ENCODE measurements around the gene UBE2Z.

Gene UBE2Z

DNA sequence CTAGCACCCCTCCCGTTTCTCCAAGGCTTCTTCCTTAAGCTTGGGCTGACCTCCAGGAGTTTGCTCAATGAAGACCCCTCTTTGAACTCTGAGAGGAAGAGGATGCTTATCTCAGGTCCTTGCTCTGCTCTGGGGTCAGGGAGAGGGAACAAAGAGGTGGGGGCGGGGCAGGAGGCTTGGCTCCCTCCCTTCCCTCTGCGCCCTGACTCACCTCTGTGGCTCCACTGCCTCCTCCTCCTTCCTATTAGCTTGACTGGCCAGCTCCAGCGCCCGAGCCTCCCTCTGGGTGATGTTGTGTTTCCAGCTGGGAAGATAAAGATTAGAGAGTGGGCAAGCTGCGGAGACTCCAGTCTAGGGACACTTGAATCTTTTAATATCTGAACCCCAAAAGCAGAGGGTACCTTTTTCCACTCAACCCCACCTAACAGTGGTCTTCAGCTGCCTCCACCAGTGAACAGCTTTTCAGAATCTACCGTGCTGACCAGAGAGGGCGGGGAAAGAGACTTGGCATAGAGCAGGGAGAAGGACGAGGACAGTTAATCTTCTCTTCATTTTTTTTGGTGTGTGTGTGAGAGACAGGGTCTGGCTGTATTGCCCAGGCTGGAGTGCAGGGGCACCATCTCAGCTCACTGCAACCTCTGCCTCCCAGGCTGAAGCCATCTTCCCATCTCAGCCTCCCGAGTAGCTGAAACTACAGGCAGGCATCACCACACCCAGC lies 53.5 kb downstream of the UBE2Z start:
- H3K27me3 Mint-ChIP-seq, result peaks cover 49% of the 10 kb centered on the region
- H3K4me1 Mint-ChIP-seq (ENCODE audit: low read depth), result no peaks in the 10 kb centered on the region
- no peak overlapping the region for H3K4me3 Mint-ChIP-seq
- no peaks in the 10 kb centered on the region for H3K36me3 Mint-ChIP-seq (ENCODE audit: low read depth)
- H3K27ac Mint-ChIP-seq, result no peak overlapping the region
- DNase-seq, result no peak
- no peaks in the 10 kb centered on the region for H3K9me3 Mint-ChIP-seq

GRCh38 chr17:48970224-48970623 lies 62.0 kb downstream of the UBE2Z start:
- no peak for DNase-seq
- Mint-ChIP-seq H3K36me3 (ENCODE audit: low read depth) (no peaks in the 10 kb centered on the region), H3K4me3 (no peak overlapping the region)

GRCh38 chr17:48970865-48971687 lies 62.9 kb downstream of the UBE2Z start:
- Mint-ChIP-seq H3K4me1 (ENCODE audit: low read depth) (peaks cover 7% of the 10 kb centered on the region), H3K27ac (no peak overlapping the region), H3K27me3 (peaks cover 59% of the 10 kb centered on the region), H3K9me3 (no peaks in the 10 kb centered on the region), H3K36me3 (ENCODE audit: low read depth) (no peaks in the 10 kb centered on the region), H3K4me3 (no peak overlapping the region)
- no peak for DNase-seq

More at GRCh38 chr17:48970224-48970623, 62.0 kb downstream of the UBE2Z start:
- Mint-ChIP-seq H3K27me3 (peaks cover 61% of the 10 kb centered on the region), H3K27ac (no peak overlapping the region), H3K4me1 (ENCODE audit: low read depth) (peaks cover 7% of the 10 kb centered on the region), H3K9me3 (no peaks in the 10 kb centered on the region)

DNA sequence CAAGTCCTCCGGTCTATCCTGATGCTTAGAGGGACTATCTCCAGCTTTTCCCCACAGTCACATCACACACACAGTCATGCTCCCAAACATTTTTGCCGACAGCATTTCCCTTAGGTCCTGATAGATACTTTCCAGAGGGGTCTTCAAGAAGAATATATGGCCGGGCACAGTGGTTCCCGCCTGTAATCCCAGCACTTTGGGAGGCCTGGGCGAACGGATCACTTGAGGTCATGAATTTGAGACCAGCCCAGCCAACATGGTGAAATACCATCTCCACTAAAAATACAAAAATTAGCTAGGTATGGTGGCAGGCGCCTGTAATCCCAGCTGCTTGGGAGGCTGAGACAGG lies 64.5 kb downstream of the UBE2Z start:
- Mint-ChIP-seq H3K4me1 (ENCODE audit: low read depth) (peaks cover 7% of the 10 kb centered on the region), H3K9me3 (no peaks in the 10 kb centered on the region), H3K27ac (no peak overlapping the region), H3K4me3 (no peak overlapping the region), H3K27me3 (peaks cover 55% of the 10 kb centered on the region), H3K36me3 (ENCODE audit: low read depth) (no peaks in the 10 kb centered on the region)
- no peak for DNase-seq

- Mint-ChIP-seq H3K4me3 (no peak overlapping the region), H3K9me3 (no peaks in the 10 kb centered on the region)
Measured at GRCh38 chr17:48973806-48974205, 65.6 kb downstream of the UBE2Z start.

More at GRCh38 chr17:48973806-48974205, 65.6 kb downstream of the UBE2Z start:
- Mint-ChIP-seq H3K27ac (no peak overlapping the region), H3K27me3 (peaks cover 46% of the 10 kb centered on the region), H3K4me1 (ENCODE audit: low read depth) (peaks cover 7% of the 10 kb centered on the region), H3K36me3 (ENCODE audit: low read depth) (no peaks in the 10 kb centered on the region)
- no peak for DNase-seq

Measured in activated T-cell treated with anti-CD3 and anti-CD28 coated beads, Interleukin-2, amount 50 U/mL, for 24 hours (primary cell).